ELR (cell line): ENCODE results near the gene FANK1.
A peak's percentile ranks its signal among the peaks of the same experiment; 100 is the strongest.
"Not testable (repeated sequence)": the region's sequence is repeated elsewhere in the genome, so short reads cannot be mapped to it uniquely, and the experiment has no call there.

Experiments
- DNase-seq: peaks from one replicate; pipeline ENCODE4 v3.0.0-alpha.2; 2015; ENCODE audit warnings: low read depth

The FANK1 gene

GRCh38 chr10:125889441-125889840, 6.9 kb upstream of the FANK1 start:
- DNase-seq = not testable (repeated sequence)

GRCh38 chr10:125892402-125892801, 4.0 kb upstream of the FANK1 start:
- DNase-seq = peak; percentile 68

GRCh38 chr10:125894176-125894575, 2.2 kb upstream of the FANK1 start:
- not testable (repeated sequence) for DNase-seq

- DNase-seq = peak; percentile 81
Observed at GRCh38 chr10:125895130-125896087, 955 bp upstream of the FANK1 start.

- not testable (repeated sequence) for DNase-seq
Observed at GRCh38 chr10:125897317-125897716, 953 bp downstream of the FANK1 start.

GRCh38 chr10:125900963-125901362, 4.6 kb downstream of the FANK1 start:
- peak; percentile 77 for DNase-seq

GRCh38 chr10:125903135-125903640, 6.8 kb downstream of the FANK1 start:
- peak; percentile 53 for DNase-seq

- DNase-seq = not testable (repeated sequence)
Observed at GRCh38 chr10:125905069-125905994, 9.0 kb downstream of the FANK1 start.

GRCh38 chr10:125907598-125907997, 11.2 kb downstream of the FANK1 start:
- not testable (repeated sequence) for DNase-seq

GRCh38 chr10:125908813-125909212, 12.4 kb downstream of the FANK1 start:
- not testable (repeated sequence) for DNase-seq

- not testable (repeated sequence) for DNase-seq
Observed at GRCh38 chr10:125909491-125909890, 13.1 kb downstream of the FANK1 start.

- DNase-seq = no peak
Observed at GRCh38 chr10:125911145-125911544, 14.8 kb downstream of the FANK1 start.

- DNase-seq = no peak
Observed at GRCh38 chr10:125911990-125912389, 15.6 kb downstream of the FANK1 start.

- not testable (repeated sequence) for DNase-seq
Observed at GRCh38 chr10:125913277-125913676, 16.9 kb downstream of the FANK1 start.

GRCh38 chr10:125916977-125917376, 20.6 kb downstream of the FANK1 start:
- peak; percentile 15 for DNase-seq

- DNase-seq = not testable (repeated sequence)
Observed at GRCh38 chr10:125917704-125918361, 21.5 kb downstream of the FANK1 start.

- not testable (repeated sequence) for DNase-seq
Observed at GRCh38 chr10:125921643-125922306, 25.4 kb downstream of the FANK1 start.

GRCh38 chr10:125925262-125925834, 29.0 kb downstream of the FANK1 start:
- no peak for DNase-seq

GRCh38 chr10:125926247-125926646, 29.9 kb downstream of the FANK1 start:
- DNase-seq = no peak

GRCh38 chr10:125927265-125927664, 30.9 kb downstream of the FANK1 start:
- not testable (repeated sequence) for DNase-seq
